ENCODE measurements around the gene OPTN. TPM values are rescaled to one million over a fixed set of nuclear protein-coding genes. Genes with fewer than 3 reads are reported as not detected.
A peak's percentile ranks its signal among the peaks of the same experiment; 100 is the strongest.
"Not testable (repeated sequence)": the region's sequence is repeated elsewhere in the genome, so short reads cannot be mapped to it uniquely, and the experiment has no call there.

The OPTN gene
- polyA plus RNA-seq (ENCODE audit: insufficient read length in 4 of 4), result 10 to 100 TPM; 36.7 to 40.6 (median 38.7) TPM

DNA sequence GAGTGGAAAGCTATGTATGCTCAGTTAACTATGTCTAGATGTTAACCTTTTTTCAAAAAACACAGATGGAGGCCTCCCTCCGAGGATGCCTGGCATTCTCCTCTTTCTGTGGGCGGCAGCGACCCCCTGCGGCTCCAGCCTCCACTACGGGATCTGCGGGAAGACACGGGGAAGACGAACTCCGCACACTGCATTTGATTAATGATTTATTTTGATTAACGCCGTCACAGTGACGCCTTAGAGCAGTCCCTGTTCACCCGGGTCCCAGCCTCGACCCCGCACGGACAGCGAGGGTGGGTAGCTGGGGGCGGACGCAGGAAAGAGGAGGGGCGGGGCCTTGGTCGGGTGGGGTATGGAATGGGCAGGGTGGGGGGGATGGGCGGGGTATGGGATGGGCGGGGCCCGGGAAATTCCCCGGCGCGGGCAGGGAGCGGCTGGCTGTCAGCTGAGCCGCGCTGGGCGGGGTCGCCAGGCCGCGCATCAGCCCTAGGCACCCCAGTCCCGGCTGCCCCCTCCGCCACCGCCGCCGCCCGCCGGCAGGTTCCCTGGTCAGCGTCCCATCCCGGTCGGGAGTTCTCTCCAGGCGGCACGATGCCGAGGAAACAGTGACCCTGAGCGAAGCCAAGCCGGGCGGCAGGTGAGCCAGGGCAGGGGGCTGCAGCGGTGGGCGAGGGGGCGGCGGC lies at the start of gene OPTN:
OPTN (plus strand) TSS at position 498 of the 683 bp plus-strand sequence. CDS start 8,960 bp downstream, outside the sequence.
- peak; percentile 54 to 73 (median 70) for DNase-seq (ENCODE audit: low read depth in 4 of 4, low spot score in 3 of 4)

GRCh38 chr10:13051126-13051694 lies 48.8 kb upstream of the OPTN start:
- no peak for DNase-seq (ENCODE audit: low read depth in 4 of 4, low spot score in 3 of 4)

- not testable (repeated sequence) for DNase-seq (ENCODE audit: low read depth in 4 of 4, low spot score in 3 of 4)
Measured at GRCh38 chr10:13053208-13053607, 46.8 kb upstream of the OPTN start.

DNA sequence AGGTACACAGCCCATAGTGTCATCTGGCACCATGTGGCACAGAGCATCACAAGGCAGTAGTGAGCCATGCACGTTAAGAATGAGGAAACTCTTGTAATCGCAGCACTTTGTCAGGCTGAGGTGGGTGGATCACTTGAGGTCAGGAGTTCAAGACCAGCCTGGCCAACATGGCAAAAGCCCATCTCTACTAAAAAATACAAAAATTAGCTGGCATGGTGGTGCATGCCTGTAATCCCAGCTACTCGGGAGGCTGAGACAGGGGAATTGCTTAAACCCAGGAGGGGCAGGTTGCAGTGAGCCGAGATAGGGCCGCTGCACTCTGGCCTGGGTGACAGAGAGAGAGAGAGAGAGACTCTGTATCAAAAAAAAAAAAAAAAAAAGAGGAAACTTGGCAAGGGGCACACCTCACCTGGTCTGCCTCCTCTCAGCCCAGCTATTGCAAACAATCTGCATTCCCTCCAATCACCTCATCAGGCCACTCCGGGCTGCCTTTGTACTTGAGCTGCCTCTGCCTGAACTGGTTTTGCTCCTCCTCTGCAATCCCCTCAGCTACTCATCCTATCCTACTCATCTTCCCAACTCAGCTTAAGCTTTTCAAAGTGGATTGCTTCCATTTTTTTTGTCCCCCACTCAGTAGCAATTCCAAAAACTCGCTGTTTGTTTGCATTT lies 46.0 kb upstream of the OPTN start:
- no peak for DNase-seq (ENCODE audit: low read depth in 4 of 4, low spot score in 3 of 4)

- no peak for DNase-seq (ENCODE audit: low read depth in 4 of 4, low spot score in 3 of 4)
Measured at GRCh38 chr10:13054844-13055243, 45.1 kb upstream of the OPTN start.

DNA sequence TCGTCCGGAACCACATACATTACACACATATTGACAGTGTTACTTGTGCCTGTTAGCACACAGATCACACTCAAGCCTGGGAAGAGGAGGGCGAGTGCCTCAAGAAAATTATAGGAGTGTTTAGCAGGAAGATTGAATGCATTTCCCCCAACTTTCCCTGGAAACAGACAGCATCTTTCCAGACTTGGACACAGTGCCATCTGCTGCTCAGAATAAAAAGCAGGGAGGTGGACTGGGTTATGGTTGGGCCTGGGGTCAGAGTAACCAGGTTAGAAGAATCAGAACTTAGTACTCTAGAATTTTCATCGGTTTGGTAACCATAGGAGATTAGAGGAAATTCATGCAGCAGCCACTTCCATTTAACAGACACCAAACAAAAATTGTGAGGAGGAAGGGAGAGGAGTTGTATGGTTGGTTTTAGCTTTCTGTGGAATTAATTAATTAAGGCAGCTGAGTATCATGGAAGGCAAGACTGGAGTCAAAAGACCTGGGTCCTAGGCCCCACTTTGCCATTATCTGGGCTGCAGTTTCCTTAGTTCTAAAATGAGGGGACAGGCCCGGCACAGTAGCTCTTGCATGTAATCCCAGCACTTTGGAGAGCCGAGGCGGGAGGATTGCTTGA lies 43.4 kb upstream of the OPTN start:
- DNase-seq (ENCODE audit: low read depth in 4 of 4, low spot score in 3 of 4), result peak in 3 of 4 donors; percentile 10 to 20 (median 16)

DNA sequence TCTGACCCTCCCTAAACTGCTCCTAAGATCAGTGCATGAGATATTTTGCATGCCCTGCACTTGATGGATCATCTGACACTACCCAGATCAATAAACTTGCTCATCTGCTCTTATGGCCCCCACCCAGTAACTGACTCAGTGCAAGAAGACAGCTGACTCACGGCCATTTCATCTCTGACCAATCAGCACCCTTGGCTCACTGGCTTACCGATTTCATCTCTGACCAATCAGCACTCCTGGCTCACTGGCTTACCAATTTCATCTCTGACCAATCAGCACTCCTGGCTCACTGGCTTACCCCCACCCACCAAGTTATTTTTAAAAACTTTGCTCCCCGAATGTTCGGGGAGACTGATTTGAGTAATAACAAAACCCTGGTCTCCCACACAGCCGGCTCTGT lies 37.2 kb upstream of the OPTN start:
- DNase-seq (ENCODE audit: low read depth in 4 of 4, low spot score in 3 of 4), result no peak

- no peak for DNase-seq (ENCODE audit: low read depth in 4 of 4, low spot score in 3 of 4)
Measured at GRCh38 chr10:13066527-13066926, 33.4 kb upstream of the OPTN start.

DNA sequence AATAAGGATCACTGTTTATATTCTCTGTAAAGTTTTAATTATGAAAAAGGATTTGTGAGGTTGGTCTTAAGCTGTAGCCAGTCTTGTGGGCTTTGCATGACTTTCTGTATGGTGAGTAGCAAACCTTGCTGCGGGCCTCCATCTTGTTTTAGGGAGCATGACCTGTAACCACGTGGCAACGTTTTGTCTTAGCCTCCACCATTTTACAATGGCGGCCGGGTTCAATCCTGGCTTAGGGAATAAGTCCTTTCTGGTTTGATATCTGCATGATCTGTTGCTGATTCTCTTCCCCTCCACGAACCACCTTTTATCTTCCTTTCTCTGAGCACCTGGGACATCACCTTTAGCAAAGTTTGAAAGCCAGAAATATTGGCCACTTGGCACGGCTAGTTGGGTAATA lies 32.5 kb upstream of the OPTN start:
- DNase-seq (ENCODE audit: low read depth in 4 of 4, low spot score in 3 of 4), result no peak

GRCh38 chr10:13068071-13068470 lies 31.9 kb upstream of the OPTN start:
- no peak for DNase-seq (ENCODE audit: low read depth in 4 of 4, low spot score in 3 of 4)

DNA sequence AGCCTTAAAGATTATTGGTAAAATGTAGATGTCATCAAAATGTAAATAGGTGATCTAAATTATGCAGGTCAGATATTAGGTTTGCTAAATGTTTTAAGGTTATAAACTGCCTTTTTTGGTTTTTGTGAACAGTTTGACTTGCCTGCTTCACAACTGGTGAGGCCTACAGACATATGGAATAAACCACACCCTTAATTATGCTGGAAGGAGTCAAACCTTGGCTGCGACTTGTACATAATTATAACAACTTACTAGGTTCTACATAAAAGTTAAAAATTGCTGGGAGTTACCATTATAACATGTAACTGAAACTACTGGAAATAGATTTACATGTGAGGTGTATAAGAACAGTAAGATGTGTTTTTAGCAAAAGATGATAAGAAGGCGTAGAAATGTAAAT lies 31.5 kb upstream of the OPTN start:
- DNase-seq (ENCODE audit: low read depth in 4 of 4, low spot score in 3 of 4), result no peak

GRCh38 chr10:13072339-13072738 lies 27.6 kb upstream of the OPTN start:
- DNase-seq (ENCODE audit: low read depth in 4 of 4, low spot score in 3 of 4), result no peak

DNA sequence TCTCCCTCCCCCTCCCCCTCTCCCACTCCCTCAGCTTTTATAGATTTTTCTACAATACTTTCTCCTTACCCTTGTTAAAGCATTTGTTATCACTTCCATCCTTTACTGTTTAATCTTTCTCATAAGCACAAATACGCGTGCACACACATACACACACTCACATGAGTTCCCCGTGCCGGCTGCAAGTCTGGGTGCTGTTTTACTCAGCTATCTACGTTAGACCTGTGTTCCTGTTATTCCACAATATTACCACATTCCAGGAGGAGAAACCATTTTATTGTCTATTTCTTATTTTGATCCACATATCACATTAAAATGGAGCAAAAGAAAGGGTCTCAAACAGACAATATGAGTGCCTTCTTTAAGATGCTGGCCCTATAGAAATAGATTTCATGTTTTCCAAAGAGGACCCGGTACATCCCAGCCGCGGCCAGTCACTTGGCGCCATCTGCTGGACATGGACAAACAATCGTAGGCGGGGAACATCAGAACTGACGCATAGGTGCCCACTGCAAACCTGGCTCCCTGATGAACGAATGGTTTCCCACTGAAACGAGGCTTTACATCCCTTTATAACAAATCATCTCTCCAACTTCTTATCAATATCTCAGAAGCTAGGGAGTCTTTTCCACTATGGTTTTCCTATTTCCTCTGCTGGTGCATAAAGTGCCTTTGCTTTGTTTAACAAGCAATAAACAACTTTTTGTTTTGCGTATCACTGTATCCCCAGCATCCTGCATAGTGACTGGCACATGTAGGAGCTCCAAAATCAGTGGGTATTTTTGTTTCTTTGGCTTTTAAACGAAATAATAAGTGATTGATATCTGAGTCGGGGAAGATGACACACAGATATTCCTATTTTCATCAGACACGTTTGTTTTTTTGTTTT lies 25.2 kb upstream of the OPTN start:
- peak; percentile 14 to 46 (median 44) for DNase-seq (ENCODE audit: low read depth in 4 of 4, low spot score in 3 of 4)

- no peak for DNase-seq (ENCODE audit: low read depth in 4 of 4, low spot score in 3 of 4)
Measured at GRCh38 chr10:13078912-13079775, 20.8 kb upstream of the OPTN start.

DNA sequence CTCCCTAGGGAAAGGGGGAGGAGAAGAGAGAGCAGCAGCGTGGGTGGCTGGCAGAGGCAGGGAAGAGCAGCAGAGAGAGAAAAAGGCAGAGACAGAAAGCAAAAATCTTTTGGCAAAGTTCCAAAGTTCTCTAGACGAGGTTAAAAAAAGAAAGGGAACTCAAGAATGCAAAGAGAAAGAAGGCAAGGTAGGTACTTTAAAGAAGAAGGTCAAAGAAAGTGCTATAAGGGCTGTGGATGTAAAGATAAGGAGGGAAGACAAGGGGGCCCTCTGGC lies 20.2 kb upstream of the OPTN start:
- no peak for DNase-seq (ENCODE audit: low read depth in 4 of 4, low spot score in 3 of 4)

DNA sequence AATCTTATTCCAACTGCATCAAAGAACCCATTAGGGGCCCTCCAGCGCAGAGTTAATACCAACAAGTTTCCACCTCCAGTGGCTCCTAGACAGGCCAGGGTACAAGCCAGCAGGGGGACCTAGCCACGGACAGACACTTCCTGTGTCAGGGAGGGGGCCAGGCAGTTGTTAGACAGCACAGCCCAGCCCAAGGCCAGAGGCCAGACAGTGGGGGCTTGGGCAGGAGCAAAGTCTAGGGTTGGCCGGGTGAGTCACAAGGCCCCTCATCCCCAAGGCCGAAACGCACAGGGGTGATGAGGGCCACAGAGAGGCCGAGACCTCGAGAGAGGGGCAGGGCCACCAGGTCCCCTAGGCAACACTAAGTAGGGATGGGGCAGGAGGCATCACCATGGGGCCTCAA lies 19.3 kb upstream of the OPTN start:
- no peak for DNase-seq (ENCODE audit: low read depth in 4 of 4, low spot score in 3 of 4)

- not testable (repeated sequence) for DNase-seq (ENCODE audit: low read depth in 4 of 4, low spot score in 3 of 4)
Measured at GRCh38 chr10:13083700-13084099, 16.3 kb upstream of the OPTN start.

DNA sequence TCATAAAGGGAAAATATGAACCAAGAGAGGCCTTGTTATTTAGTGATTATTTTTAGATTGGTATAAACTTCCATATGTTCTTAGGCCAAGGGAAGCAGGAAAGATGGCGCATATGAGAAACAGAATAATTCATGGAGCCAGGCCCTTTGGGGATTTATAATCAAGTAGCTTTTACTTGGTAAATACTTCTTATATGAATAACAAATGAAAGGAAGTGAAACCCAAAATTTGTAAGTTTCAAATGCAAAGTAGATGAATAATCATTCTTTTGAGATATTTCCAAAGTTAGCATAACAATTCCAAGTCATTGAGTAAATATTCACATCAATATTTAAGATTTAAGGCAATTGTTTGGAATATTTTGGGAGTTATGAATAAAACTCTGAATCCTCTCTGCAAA lies 13.9 kb upstream of the OPTN start:
- no peak for DNase-seq (ENCODE audit: low read depth in 4 of 4, low spot score in 3 of 4)

DNA sequence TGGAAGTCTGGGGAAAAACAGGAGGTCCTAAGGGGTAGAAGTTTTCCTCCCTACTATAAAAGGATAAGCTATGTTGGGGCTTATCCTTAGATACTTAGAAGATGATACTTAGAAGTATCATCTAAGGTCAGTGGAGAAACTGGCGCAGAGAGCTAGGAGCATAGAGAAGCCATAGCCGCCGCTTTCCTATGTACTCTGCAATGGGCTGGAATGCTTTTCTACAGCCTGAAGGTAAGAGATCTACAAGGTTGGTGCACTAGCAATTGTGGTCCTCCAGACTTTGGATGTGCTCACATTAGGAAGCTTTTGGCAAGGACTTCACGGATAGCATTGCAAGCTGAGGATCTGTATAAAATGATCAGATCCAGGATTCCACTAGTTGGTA lies 12.4 kb upstream of the OPTN start:
- no peak for DNase-seq (ENCODE audit: low read depth in 4 of 4, low spot score in 3 of 4)

Data from left renal pelvis (tissue), 4 donors.